Caco-2 (cell line): ENCODE data around the gene SERINC3. TPM values are rescaled to one million over a fixed set of nuclear protein-coding genes. Genes with fewer than 3 reads are reported as not detected.

Experiments used
- BruUV-seq: library from RNA; stranded (reverse); fragments of 400-500 nt; replicated peaks from 2 replicates; lab custom pipeline; 2021; lab: Mats Ljungman, UMichigan
- CTCF ChIA-PET: fragments of 300-600 bp; sonication (Branson Sonifier 250); formaldehyde crosslinking; loops from one replicate; lab custom pipeline; 2022; ENCODE audit warnings: antibody characterized with exemption; lab: Charles Lee
- POLR2A ChIA-PET: fragments of 300-600 bp; sonication (Branson Sonifier 250); formaldehyde crosslinking; loops from one replicate; lab custom pipeline; 2022; ENCODE audit warnings: antibody characterized with exemption; lab: Charles Lee
- DNase-seq, 2 experiments: peaks; one replicate each; pipeline versions ENCODE4 v3.0.0 to v3.0.0-alpha.2; 2020 to 2022
- H3K27me3 ChIP-seq: replicated peaks from 2 replicates; pipeline ENCODE4 v1.6.0; 2011; ENCODE audit warnings: low read length; ENCODE audit not compliant: control insufficient read depth, insufficient read depth
- H3K36me3 ChIP-seq: 2 replicates; pipeline ENCODE4 v1.5.1; 2011; ENCODE audit warnings: low read length; ENCODE audit not compliant: control insufficient read depth, insufficient read depth
- H3K4me1 ChIP-seq: fragments of 250-450 bp; sonication (Bioruptor Pico); 2 replicates; pipeline ENCODE4 v1.5.1; 2020; ENCODE audit warnings: mild to moderate bottlenecking
- H3K4me3 ChIP-seq: 2 replicates; pipeline ENCODE4 v1.5.1; 2011; ENCODE audit warnings: low read depth, mild to moderate bottlenecking, control low read depth, low read length
- H3K9me3 ChIP-seq: fragments of 250-450 bp; sonication (Bioruptor Pico); 2 replicates; pipeline ENCODE4 v1.5.1; 2020; ENCODE audit warnings: mild to moderate bottlenecking, moderate library complexity
- H3K27ac Mint-ChIP-seq: one replicate; pipeline ENCODE4 v1.8.0; 2022; ENCODE audit warnings: mixed read lengths; ENCODE audit not compliant: unreplicated experiment
- H3K27me3 Mint-ChIP-seq: one replicate; pipeline ENCODE4 v1.8.0; 2022; ENCODE audit warnings: mixed read lengths; ENCODE audit not compliant: insufficient read depth, unreplicated experiment
- H3K36me3 Mint-ChIP-seq: one replicate; pipeline ENCODE4 v1.8.0; 2022; ENCODE audit warnings: mild to moderate bottlenecking, mixed read lengths; ENCODE audit not compliant: insufficient read depth, unreplicated experiment
- H3K4me1 Mint-ChIP-seq: one replicate; pipeline ENCODE4 v1.8.0; 2022; ENCODE audit warnings: low read depth, mixed read lengths; ENCODE audit not compliant: unreplicated experiment
- H3K4me3 Mint-ChIP-seq: one replicate; pipeline ENCODE4 v1.8.0; 2022; ENCODE audit warnings: mild to moderate bottlenecking, moderate library complexity, mixed read lengths; ENCODE audit not compliant: unreplicated experiment
- H3K9me3 Mint-ChIP-seq: one replicate; pipeline ENCODE4 v1.8.0; 2022; ENCODE audit warnings: mixed read lengths; ENCODE audit not compliant: unreplicated experiment
- CTCF ChIP-seq, 2 experiments: fragments of 200-600 bp in 1 of 2; IDR thresholded peaks; 1 replicate in 1 of 2; 2 replicates in 1 of 2; pipeline versions ENCODE4 v1.5.1 to v1.8.0; 2011 to 2022; ENCODE audit warnings: antibody characterized with exemption in 1 of 2, control low read depth in 1 of 2, inconsistent platforms in 1 of 2, low read depth in 1 of 2, low read length in 1 of 2, mild to moderate bottlenecking in 1 of 2, moderate library complexity in 1 of 2; ENCODE audit not compliant: insufficient read depth in 1 of 2, severe bottlenecking in 1 of 2, unreplicated experiment in 1 of 2
- intact Hi-C: fragments of 100-400 bp; cut with micrococcal nuclease; formaldehyde crosslinking; loops from one replicate; pipeline ENCODE4 v1.10.0; 2022; ENCODE audit not compliant: unreplicated experiment
- total RNA-seq: library from RNA; stranded (reverse); gene quantifications from 2 replicates; pipeline ENCODE4 v1.2.3, GENCODE V29; 2022

SERINC3 gene
- total RNA-seq, 1 experiment from 2014 or later = 185 TPM

- Histone ChIP-seq H3K4me1 (peaks cover 6% of the 10 kb centered on the region), H3K36me3 (no peaks in the 10 kb centered on the region), H3K27me3 (no peaks in the 10 kb centered on the region), H3K4me3 (no peak overlapping the region), H3K9me3 (no peaks in the 10 kb centered on the region)
- H3K9me3 Mint-ChIP-seq = no peaks in the 10 kb centered on the region
- no peaks in the 10 kb centered on the region for H3K27me3 Mint-ChIP-seq
- H3K27ac Mint-ChIP-seq = no peak overlapping the region
- H3K4me3 Mint-ChIP-seq = no peak overlapping the region
- TF ChIP-seq CTCF (IDR thresholded peaks at IDR 0.05; ENCODE audit: insufficient read depth in 1 of 2, low read depth in 1 of 2, low read length in 1 of 2, severe bottlenecking in 1 of 2, unreplicated experiment in 1 of 2) = no peak
- intact Hi-C loops = no loop called here
- DNase-seq = no peak
- ChIA-PET POLR2A (interaction anchor here (0.7 kb wide), 1 partner anchor 83 kb away, joined by 3 read pairs; no protein-coding TSS in a partner anchor), CTCF (interaction anchor here (1.2 kb wide), 1 partner anchor 56 kb away, joined by 3 read pairs; no protein-coding TSS in a partner anchor)
- peaks cover 11% of the 10 kb centered on the region for H3K4me1 Mint-ChIP-seq
- no peaks in the 10 kb centered on the region for H3K36me3 Mint-ChIP-seq
- BruUV-seq = no TSS peak
Observed at GRCh38 chr20:44559302-44559701, 37.4 kb upstream of the SERINC3 start.

- BruUV-seq = no TSS peak
- ChIA-PET POLR2A (interaction anchor here (0.7 kb wide), 1 partner anchor 47 kb away, joined by 3 read pairs; no protein-coding TSS in a partner anchor), CTCF (interaction anchor here (0.6 to 2.3 kb wide), 3 partner anchors 16 to 861 kb away, joined by 3 to 7 read pairs (median 3); no protein-coding TSS in a partner anchor)
- Mint-ChIP-seq H3K4me3 (no peak overlapping the region), H3K36me3 (no peaks in the 10 kb centered on the region), H3K27ac (peak overlapping the region; percentile 25), H3K9me3 (no peaks in the 10 kb centered on the region), H3K27me3 (no peaks in the 10 kb centered on the region), H3K4me1 (peaks cover 40% of the 10 kb centered on the region)
- intact Hi-C loops = no loop called here
- DNase-seq = no peak
- H3K27me3 ChIP-seq = no peaks in the 10 kb centered on the region
- no peak for TF ChIP-seq CTCF (IDR thresholded peaks at IDR 0.05; ENCODE audit: insufficient read depth in 1 of 2, low read depth in 1 of 2, low read length in 1 of 2, severe bottlenecking in 1 of 2, unreplicated experiment in 1 of 2)
- H3K4me1 ChIP-seq = peaks cover 57% of the 10 kb centered on the region
- H3K9me3 ChIP-seq = no peaks in the 10 kb centered on the region; the same call in 1 of the 2 replicates
- H3K36me3 ChIP-seq = no peaks in the 10 kb centered on the region
- no peak overlapping the region for H3K4me3 ChIP-seq
Observed at GRCh38 chr20:44552950-44553908, 31.4 kb upstream of the SERINC3 start.

- Histone ChIP-seq H3K9me3 (no peaks in the 10 kb centered on the region; the same call in 1 of the 2 replicates), H3K27me3 (no peaks in the 10 kb centered on the region), H3K4me3 (no peak overlapping the region), H3K36me3 (no peaks in the 10 kb centered on the region), H3K4me1 (peaks cover 63% of the 10 kb centered on the region)
- TF ChIP-seq CTCF (IDR thresholded peaks at IDR 0.05; ENCODE audit: insufficient read depth in 1 of 2, low read depth in 1 of 2, low read length in 1 of 2, severe bottlenecking in 1 of 2, unreplicated experiment in 1 of 2) = no peak
- Mint-ChIP-seq H3K9me3 (no peaks in the 10 kb centered on the region), H3K27me3 (no peaks in the 10 kb centered on the region), H3K4me3 (no peak overlapping the region), H3K4me1 (peaks cover 40% of the 10 kb centered on the region), H3K36me3 (no peaks in the 10 kb centered on the region), H3K27ac (no peak overlapping the region)
- no TSS peak for BruUV-seq
- ChIA-PET POLR2A (no interaction called here), CTCF (interaction anchor here (2.3 kb wide), 1 partner anchor 15 kb away, joined by 7 read pairs; no protein-coding TSS in a partner anchor)
- no peak for DNase-seq
- intact Hi-C loops = no loop called here
Observed at GRCh38 chr20:44552568-44552949, 30.7 kb upstream of the SERINC3 start.
